Karpas-422 (cell line): ENCODE data around the gene TUBGCP6. TPM values are rescaled to one million over a fixed set of nuclear protein-coding genes. Genes with fewer than 3 reads are reported as not detected.

Source experiments
- DNase-seq: peaks from one replicate; pipeline ENCODE4 v3.0.0-alpha.2; 2015
- H2AFZ ChIP-seq: fragments of 200-600 bp; sonication (generic); 2 replicates; pipeline ENCODE4 v1.6.1; 2014; ENCODE audit warnings: antibody characterized with exemption, low read length, mixed read lengths
- H3K27ac ChIP-seq: fragments of 200-600 bp; sonication (generic); 2 replicates; pipeline ENCODE4 v1.5.1; 2014; ENCODE audit warnings: mild to moderate bottlenecking, low read length, moderate library complexity
- H3K27me3 ChIP-seq: fragments of 200-600 bp; sonication (generic); 2 replicates; pipeline ENCODE4 v1.6.1; 2014; ENCODE audit warnings: low read length, mixed read lengths
- H3K36me3 ChIP-seq: fragments of 200-600 bp; sonication (generic); 2 replicates; pipeline ENCODE4 v1.6.1; 2014; ENCODE audit warnings: low read length, mixed read lengths; ENCODE audit not compliant: insufficient read depth
- H3K4me1 ChIP-seq: fragments of 200-600 bp; sonication (generic); 2 replicates; pipeline ENCODE4 v1.6.1; 2014; ENCODE audit warnings: mild to moderate bottlenecking, low read length, mixed read lengths
- H3K4me2 ChIP-seq: fragments of 200-600 bp; sonication (generic); 2 replicates; pipeline ENCODE4 v1.6.1; 2014; ENCODE audit warnings: low read length, low read depth, mild to moderate bottlenecking; ENCODE audit not compliant: poor library complexity, severe bottlenecking
- H3K4me3 ChIP-seq: fragments of 200-600 bp; sonication (generic); 2 replicates; pipeline ENCODE4 v1.5.1; 2014; ENCODE audit warnings: mild to moderate bottlenecking, antibody characterized with exemption, low read length, mixed read lengths
- H3K79me2 ChIP-seq: fragments of 200-600 bp; sonication (generic); 2 replicates; pipeline ENCODE4 v1.6.1; 2014; ENCODE audit warnings: mild to moderate bottlenecking, low read length, mixed read lengths
- H3K9ac ChIP-seq: fragments of 200-600 bp; sonication (generic); 2 replicates; pipeline ENCODE4 v1.6.0; 2014; ENCODE audit warnings: low read length
- H3K9me2 ChIP-seq: fragments of 200-600 bp; sonication (generic), shearing (Covaris generic); replicated peaks from 2 replicates; pipeline ENCODE4 v1.6.0; 2014; ENCODE audit warnings: mild to moderate bottlenecking, low read length, moderate library complexity; ENCODE audit not compliant: insufficient read depth
- H3K9me3 ChIP-seq: fragments of 300-700, 200-600 bp; sonication (generic); 2 replicates; pipeline ENCODE4 v1.6.1; 2014; ENCODE audit warnings: low read length, mixed read lengths
- H4K20me1 ChIP-seq: fragments of 200-600 bp; sonication (generic); 2 replicates; pipeline ENCODE4 v1.6.1; 2014; ENCODE audit warnings: mild to moderate bottlenecking, antibody characterized with exemption, low read length, low read depth; ENCODE audit not compliant: insufficient read depth
- total RNA-seq: library from RNA; depleted of rRNA; stranded (reverse); fragments of >200 nt; shearing (Covaris generic); gene quantifications from 2 replicates; pipeline ENCODE4 v1.2.3, GENCODE V29; 2014; ENCODE audit warnings: low replicate concordance

The TUBGCP6 gene
- total RNA-seq, 1 experiment from 2014 or later, result 16.9 TPM

DNA sequence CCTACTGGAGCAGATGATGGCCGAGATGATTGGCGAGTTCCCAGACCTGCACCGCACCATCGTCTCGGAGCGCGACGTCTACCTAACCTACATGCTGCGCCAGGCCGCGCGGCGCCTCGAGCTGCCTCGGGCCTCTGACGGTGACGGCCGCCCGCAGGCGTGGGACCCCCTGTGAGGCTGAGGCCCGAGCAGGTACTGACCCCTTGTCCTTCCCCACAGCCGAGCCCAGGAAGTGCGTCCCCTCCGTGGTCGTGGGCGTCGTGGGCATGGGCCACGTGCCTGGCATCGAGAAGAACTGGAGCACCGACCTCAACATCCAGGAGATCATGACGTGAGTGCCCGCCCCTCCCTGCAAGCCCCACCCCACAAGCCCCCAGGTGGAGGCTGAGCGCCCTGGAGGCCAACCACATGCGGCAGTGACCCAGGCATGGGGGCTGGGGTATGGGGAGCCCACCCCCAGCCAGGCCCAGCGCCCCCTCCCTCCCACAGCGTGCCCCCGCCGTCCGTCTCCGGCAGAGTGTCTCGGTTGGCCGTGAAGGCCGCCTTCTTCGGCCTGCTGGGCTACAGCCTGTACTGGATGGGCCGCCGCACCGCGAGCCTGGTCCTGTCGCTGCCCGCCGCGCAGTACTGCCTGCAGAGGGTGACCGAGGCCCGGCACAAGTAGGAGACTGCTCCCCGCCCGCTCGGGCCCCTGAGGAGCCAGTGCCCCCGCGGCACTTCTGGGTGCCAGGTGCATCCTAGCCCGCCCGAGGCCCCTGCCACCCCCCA lies 46.8 kb downstream of the TUBGCP6 start:
- DNase-seq, result no peak
- Histone ChIP-seq H3K9me2 (no peaks in the 10 kb centered on the region), H3K4me2 (no peak overlapping the region), H3K9ac (no peak overlapping the region), H3K36me3 (0 out of 2 replicates have a peak, but pooled peaks cover 5% of the 10 kb centered on the region), H3K4me3 (no peak overlapping the region), H4K20me1 (peaks cover 3% of the 10 kb centered on the region; the same call in 1 of the 2 replicates), H3K4me1 (peaks cover 61% of the 10 kb centered on the region), H3K9me3 (no peaks in the 10 kb centered on the region), H3K27me3 (no peaks in the 10 kb centered on the region), H2AFZ (no peak overlapping the region), H3K79me2 (peaks cover 28% of the 10 kb centered on the region), H3K27ac (no peak overlapping the region)

DNA sequence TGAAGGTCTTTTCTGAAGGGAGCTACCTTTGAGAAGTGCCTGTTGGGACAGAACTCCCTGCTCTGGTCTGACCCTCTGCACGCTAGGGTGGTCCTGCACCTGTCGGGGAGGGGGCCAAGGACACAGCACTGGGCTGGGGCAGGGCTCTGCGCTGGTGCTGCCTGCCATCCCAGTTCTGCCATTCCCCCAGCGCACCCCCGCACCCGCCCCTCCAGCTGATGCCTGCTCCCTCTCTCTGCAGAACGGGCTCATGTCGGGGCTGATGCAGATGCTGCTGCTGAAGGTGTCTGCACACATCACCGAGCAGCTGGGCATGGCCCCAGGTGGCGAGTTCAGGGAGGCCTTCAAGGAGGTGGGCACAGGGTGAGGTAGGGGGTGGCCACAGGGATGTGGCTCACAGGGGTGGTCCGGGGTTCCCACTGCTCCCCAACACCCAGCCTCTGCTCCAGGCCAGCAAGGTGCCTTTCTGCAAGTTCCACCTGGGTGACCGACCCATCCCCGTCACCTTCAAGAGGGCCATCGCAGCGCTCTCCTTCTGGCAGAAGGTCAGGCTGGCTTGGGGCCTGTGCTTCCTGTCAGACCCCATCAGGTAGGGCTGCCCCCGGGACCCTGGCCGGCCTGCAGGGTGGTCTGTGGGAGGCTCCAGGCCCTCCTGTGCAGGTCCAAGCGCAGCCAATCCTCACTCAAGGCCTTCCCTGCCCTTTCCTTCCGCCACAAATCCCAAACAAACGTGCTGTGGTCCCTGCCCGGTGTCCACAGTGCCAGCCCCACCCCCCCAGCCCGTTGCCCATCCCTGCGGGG lies 47.6 kb downstream of the TUBGCP6 start:
- H2AFZ ChIP-seq, result no peak overlapping the region
- peaks cover 61% of the 10 kb centered on the region for H3K4me1 ChIP-seq
- no peaks in the 10 kb centered on the region for H3K9me2 ChIP-seq

DNA sequence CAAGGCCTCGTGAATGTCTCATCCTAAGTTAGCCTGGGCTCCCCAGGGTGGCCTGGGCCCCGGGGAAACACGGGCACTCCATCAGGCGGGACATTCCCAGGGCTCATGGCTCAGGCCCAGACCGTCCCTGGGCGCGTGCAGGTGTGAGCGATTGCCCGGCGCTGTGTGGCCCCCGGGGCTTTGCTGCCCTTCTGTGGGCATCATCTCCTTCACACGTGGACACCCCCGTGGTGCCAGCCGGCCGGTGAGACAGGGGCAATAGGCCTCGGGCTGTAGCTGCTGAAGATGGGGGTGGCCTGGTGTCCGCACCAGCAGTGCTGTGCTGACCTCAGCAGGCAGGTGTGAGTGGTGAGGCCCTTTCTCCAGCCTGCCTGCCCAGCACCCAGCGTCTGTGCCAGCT lies 48.6 kb downstream of the TUBGCP6 start:
- Histone ChIP-seq H3K9ac (no peak overlapping the region), H3K4me1 (peaks cover 69% of the 10 kb centered on the region)

More for the DNA sequence above, 47.6 kb downstream of the TUBGCP6 start:
- Histone ChIP-seq H3K9ac (no peak overlapping the region), H3K79me2 (peaks cover 28% of the 10 kb centered on the region), H3K4me3 (no peak overlapping the region), H3K27me3 (no peaks in the 10 kb centered on the region), H3K9me3 (no peaks in the 10 kb centered on the region), H3K4me2 (no peak overlapping the region), H4K20me1 (peaks cover 3% of the 10 kb centered on the region; the same call in 1 of the 2 replicates), H3K27ac (peak overlapping the region; percentile 71; the same call in 1 of the 2 replicates), H3K36me3 (0 out of 2 replicates have a peak, but pooled peaks cover 5% of the 10 kb centered on the region)
- DNase-seq, result no peak

DNA sequence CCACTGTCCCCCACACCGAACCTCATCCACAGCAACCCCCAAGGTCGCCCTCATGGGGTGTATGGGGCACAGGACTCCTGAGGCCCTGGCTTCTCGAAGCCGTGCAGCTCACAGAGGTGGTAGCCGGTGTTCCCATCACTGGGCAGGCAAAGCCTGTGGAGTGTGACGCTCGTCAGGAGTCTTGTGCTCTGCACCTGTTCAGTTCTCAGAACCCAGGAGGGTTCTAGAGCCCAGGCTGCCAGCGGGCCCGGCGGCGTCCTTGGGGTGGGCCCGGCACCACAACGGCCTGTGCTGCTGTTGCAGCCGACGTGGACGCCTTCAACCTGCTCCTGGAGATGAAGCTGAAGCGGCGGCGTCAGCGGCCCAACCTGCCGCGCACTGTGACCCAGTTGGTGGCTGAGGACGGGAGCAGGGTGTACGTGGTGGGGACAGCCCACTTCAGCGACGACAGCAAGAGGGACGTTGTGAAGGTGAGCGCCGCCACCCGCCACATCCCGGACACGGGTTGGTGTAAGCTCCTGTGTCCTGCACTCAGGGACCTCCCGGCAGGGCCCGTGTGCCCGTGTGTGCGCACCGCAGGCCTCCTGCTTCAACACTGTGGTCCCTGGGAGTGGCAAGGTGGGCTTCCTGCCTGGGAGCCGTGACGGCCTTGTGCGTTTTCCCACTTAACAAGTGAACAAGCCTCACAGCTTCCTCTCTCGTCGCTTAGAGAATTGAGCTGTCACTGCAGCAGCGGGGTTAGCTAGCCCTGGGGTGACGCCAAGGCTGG lies 50.6 kb downstream of the TUBGCP6 start:
- H3K9me3 ChIP-seq, result no peaks in the 10 kb centered on the region
- 0 out of 2 replicates have a peak, but pooled peaks cover 5% of the 10 kb centered on the region for H3K36me3 ChIP-seq
- peak overlapping the region; percentile 97 for H3K27ac ChIP-seq
- no peak overlapping the region for H3K4me3 ChIP-seq
- peaks cover 79% of the 10 kb centered on the region for H3K4me1 ChIP-seq
- peaks cover 5% of the 10 kb centered on the region; the same call in 1 of the 2 replicates for H4K20me1 ChIP-seq
- H3K9ac ChIP-seq, result 0 out of 2 replicates have a peak overlapping the region, but pooled peaks have one; percentile 7
- H3K27me3 ChIP-seq, result no peaks in the 10 kb centered on the region
- H3K9me2 ChIP-seq, result no peaks in the 10 kb centered on the region
- H2AFZ ChIP-seq, result no peak overlapping the region
- no peak for DNase-seq
- peaks cover 25% of the 10 kb centered on the region for H3K79me2 ChIP-seq
- no peak overlapping the region for H3K4me2 ChIP-seq

More for the DNA sequence above, 48.6 kb downstream of the TUBGCP6 start:
- H3K27me3 ChIP-seq, result no peaks in the 10 kb centered on the region
- H3K36me3 ChIP-seq, result 0 out of 2 replicates have a peak, but pooled peaks cover 5% of the 10 kb centered on the region
- no peaks in the 10 kb centered on the region for H4K20me1 ChIP-seq
- no peaks in the 10 kb centered on the region for H3K9me3 ChIP-seq
- no peak overlapping the region for H3K4me2 ChIP-seq
- H3K4me3 ChIP-seq, result no peak overlapping the region
- H2AFZ ChIP-seq, result no peak overlapping the region
- peaks cover 25% of the 10 kb centered on the region for H3K79me2 ChIP-seq
- no peaks in the 10 kb centered on the region for H3K9me2 ChIP-seq
- H3K27ac ChIP-seq, result peak overlapping the region; percentile 71
- DNase-seq, result no peak

DNA sequence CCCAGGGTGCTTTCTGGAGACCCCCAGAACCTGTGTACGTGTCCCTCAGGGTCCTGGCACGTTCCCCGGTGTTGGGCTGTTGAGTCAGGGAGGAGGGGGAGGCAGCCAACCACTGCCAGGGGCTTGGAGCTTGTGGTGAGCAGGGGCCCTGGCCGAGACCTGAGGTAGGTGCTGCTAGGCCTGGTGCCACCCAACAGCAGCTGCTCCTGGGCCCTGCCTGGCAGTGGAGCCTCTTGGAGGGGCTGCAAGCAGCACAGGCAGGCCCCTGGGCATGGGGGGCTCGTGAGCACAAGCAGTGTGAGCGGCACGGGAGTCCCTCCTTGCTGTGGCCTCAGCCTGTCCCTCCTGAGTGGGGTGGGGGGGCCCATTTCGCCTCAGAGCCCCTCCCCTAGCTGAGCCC lies 51.2 kb downstream of the TUBGCP6 start:
- no peak for DNase-seq

DNA sequence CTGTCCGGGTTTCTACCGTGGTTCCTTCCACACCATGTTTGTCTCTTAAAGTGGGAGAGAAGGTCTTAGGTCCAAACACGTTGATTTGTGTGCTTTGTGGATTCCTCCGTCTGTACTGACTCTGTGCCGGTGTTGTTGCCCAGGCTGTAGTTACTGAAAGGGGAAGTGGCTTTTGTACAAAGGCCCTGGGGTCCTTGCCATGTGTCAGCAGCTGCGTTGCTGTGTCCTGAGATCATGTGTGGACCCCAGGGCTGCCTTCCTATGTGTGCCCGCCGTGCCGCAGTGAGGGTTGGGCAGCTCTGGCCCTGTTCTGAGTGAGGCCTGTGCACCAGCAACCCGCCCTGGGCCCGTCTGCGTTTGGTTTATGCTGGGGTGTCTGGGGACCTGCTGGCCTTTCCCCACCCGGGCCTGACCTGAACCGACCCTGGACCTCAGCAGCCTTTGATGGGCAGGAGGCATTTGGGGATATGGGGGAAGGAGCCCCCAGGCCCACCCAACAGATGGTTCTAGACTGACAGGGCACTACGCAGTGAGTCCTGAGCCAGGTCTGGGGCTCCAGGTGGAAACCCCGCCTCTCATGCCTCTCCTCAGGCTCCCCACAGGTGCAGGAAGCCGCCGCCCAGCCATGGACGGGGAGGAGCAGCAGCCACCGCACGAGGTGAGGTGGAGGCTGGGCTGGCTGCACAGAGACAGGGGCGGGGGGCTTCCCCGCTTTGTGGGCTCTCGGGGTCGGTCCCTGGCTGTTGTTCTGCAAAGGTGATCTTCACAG lies 52.2 kb downstream of the TUBGCP6 start:
- H3K4me2 ChIP-seq, result peak overlapping the region; percentile 70
- H3K27me3 ChIP-seq, result no peaks in the 10 kb centered on the region
- H3K27ac ChIP-seq, result peak overlapping the region; percentile 97
- H3K4me1 ChIP-seq, result peaks cover 90% of the 10 kb centered on the region
- H3K4me3 ChIP-seq, result peak overlapping the region; percentile 66
- peak; percentile 83 for DNase-seq
- 0 out of 2 replicates have a peak, but pooled peaks cover 5% of the 10 kb centered on the region for H3K36me3 ChIP-seq
- peak overlapping the region; percentile 74 for H3K9ac ChIP-seq
- no peaks in the 10 kb centered on the region for H3K9me3 ChIP-seq
- peaks cover 11% of the 10 kb centered on the region; the same call in 1 of the 2 replicates for H4K20me1 ChIP-seq
- no peaks in the 10 kb centered on the region for H3K9me2 ChIP-seq
- no peak overlapping the region for H2AFZ ChIP-seq
- peaks cover 30% of the 10 kb centered on the region for H3K79me2 ChIP-seq

More for the DNA sequence above, 51.2 kb downstream of the TUBGCP6 start:
- H3K9me2 ChIP-seq, result no peaks in the 10 kb centered on the region
- peak overlapping the region; percentile 97 for H3K27ac ChIP-seq
- H3K79me2 ChIP-seq, result peaks cover 27% of the 10 kb centered on the region
- peaks cover 82% of the 10 kb centered on the region for H3K4me1 ChIP-seq
- no peak overlapping the region for H3K4me3 ChIP-seq
- no peaks in the 10 kb centered on the region for H3K27me3 ChIP-seq
- peaks cover 11% of the 10 kb centered on the region; the same call in 1 of the 2 replicates for H4K20me1 ChIP-seq
- no peaks in the 10 kb centered on the region for H3K9me3 ChIP-seq
- no peak overlapping the region for H3K9ac ChIP-seq
- H3K36me3 ChIP-seq, result 0 out of 2 replicates have a peak, but pooled peaks cover 5% of the 10 kb centered on the region
- no peak overlapping the region for H2AFZ ChIP-seq
- no peak overlapping the region for H3K4me2 ChIP-seq
